GM12874 (cell line): ENCODE results near the gene SYTL3.

Source experiments
- CTCF ChIP-seq: IDR thresholded peaks from 2 replicates; pipeline ENCODE4 v1.5.1; 2011; ENCODE audit warnings: low read depth, mild to moderate bottlenecking, control low read depth, low read length, moderate library complexity; ENCODE audit not compliant: insufficient read depth

The SYTL3 gene

GRCh38 chr6:158787395-158787794, 137.5 kb downstream of the SYTL3 start:
- no peak for TF ChIP-seq CTCF

DNA sequence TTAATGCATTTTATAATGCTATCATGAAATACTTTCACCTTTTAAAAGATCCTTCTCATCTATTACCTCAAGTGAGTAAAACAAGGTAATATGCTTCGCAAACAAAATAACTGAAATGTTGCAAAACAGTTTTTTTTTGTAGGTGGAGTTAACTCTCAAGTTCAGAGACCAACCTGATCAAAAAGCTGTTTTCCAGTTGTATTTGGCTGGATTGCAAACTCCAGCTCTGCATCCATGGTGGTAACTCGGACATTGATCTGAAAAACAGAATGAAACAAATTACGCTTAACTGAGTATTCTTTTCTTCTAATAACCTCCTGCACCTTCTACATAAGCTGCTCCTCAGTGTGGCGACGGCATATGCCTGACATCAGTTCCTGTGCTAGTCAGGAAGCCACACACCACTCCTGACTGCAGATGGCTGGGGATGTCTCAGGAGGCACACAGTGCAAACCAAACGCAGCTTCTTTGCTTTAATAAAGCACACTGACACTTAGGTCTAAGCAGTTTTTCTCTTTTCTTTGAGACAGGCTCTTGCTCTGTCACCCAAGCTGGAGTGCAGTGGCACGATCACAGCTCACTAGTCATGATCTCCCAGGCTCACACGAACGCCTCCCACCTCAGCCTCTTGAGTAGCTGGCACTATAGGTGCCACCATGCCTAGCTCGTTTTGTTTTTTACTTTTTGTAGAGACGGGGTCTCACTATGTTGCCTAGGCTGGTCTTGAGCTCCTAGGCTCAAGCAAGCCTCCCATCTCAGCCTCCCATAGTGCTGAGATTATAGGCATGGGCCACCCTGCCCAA, 139.5 kb downstream of the SYTL3 start:
- TF ChIP-seq CTCF: no peak

DNA sequence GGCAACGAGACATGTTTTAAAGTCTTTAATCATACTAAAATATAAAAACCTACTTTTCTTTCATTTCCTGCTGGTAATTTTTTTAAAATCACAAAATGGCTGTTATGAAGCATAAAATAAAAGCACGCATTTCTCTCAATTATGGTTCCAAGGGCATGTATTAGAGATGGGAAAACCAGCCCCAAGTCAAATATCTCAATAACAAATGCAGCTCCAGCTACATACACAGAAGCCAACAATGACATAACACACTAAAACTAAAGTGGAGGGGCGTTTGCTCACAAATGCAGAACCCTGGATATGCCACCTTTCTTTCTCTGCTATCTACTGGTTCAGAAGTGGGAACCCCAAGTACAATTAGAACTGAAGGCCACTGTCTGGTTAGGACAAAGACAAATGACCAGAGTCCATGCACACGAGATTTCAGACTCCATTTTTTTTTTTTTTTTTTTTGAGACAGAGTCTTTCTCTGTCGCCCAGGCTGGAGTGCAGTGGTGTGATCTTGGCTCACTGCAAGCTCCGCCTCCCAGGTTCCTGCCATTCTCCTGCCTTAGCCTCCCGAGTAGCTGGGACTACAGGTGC, 141.5 kb downstream of the SYTL3 start:
- no peak for TF ChIP-seq CTCF

DNA sequence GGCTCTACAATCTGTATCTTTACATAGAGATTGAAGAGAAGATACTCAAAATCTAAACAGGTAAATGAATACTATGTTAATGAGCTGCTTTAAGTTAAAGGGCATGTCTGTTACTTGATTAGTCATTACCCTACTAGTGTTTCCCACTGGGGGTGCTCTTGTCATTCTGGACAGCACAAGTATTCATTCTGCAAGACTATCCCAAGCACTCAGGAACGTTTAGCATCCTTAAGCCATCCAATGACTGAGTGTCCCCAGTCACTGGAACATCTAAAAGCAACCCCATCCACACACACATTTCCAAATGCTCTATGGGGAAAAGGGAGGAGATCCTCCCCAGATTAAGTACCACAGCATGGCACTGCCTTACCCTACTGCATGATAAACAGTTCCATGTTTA, 143.6 kb downstream of the SYTL3 start:
- peak; percentile 51; the same call in 1 of the 2 replicates for TF ChIP-seq CTCF

- TF ChIP-seq CTCF: no peak
Observed at GRCh38 chr6:158795516-158795915, 145.7 kb downstream of the SYTL3 start.

DNA sequence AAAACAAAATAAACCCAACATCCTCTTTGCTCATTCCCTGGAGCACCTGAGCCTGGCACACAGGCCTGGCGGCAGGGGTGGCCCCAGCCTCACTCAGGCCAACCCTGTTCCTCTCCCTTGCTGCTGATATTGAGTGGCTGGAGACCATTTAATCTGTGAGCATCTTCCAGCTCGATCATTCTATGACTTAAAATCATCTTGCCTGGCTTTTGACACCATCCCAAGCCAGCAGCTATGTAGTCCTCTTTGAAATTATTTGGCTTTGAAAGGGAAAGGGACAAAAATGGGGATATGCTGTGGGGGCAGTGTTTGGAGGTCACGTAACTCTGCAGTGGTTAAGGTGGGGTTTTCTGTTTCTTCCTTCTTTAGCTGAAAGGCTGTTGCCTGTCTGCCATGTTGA, 146.5 kb downstream of the SYTL3 start:
- no peak for TF ChIP-seq CTCF

GRCh38 chr6:158797331-158798310, 147.8 kb downstream of the SYTL3 start:
- TF ChIP-seq CTCF: no peak
